Activated naive CD4-positive, alpha-beta T cell treated with anti-CD3 and anti-CD28 coated beads, Interleukin-2, amount 50 U/mL, for 72 hours (primary cell): ENCODE measurements around the gene GRID1. TPM values are rescaled to one million over a fixed set of nuclear protein-coding genes. Genes with fewer than 3 reads are reported as not detected.

ENCODE experiments used
- ATAC-seq, 2 donors: fragments of 150-1000 bp; cut with Tn5 transposase; 2 replicates each; pipeline ENCODE4 v1.10.0; 2021; ENCODE audit warnings: mild to moderate bottlenecking in 2 of 2, moderate library complexity in 2 of 2
- DNase-seq, 2 donors: peaks; one replicate each; pipeline ENCODE4 v3.0.0; 2021 to 2022; ENCODE audit warnings: low spot score in 2 of 2
- H3K27ac Mint-ChIP-seq, 2 donors: one replicate each; pipeline ENCODE4 v1.8.0; 2022; ENCODE audit warnings: mild to moderate bottlenecking in 2 of 2, mixed read lengths in 2 of 2
- H3K36me3 Mint-ChIP-seq, 2 donors: one replicate each; pipeline ENCODE4 v1.8.0; 2022; ENCODE audit warnings: mixed read lengths in 2 of 2
- H3K9me3 Mint-ChIP-seq, 2 donors: one replicate each; pipeline ENCODE4 v1.8.0; 2022; ENCODE audit warnings: mixed read lengths in 2 of 2
- total RNA-seq, 2 donors: library from RNA; stranded (reverse); gene quantifications; one replicate each; pipeline ENCODE4 v1.2.3, GENCODE V29; 2022

GRID1 gene
- total RNA-seq, 2 donors from 2014 or later: not detected

- DNase-seq: no peak
- H3K27ac Mint-ChIP-seq: no peak overlapping the region
- no peaks in the 10 kb centered on the region for H3K36me3 Mint-ChIP-seq
- no peak for ATAC-seq
- no peaks in the 10 kb centered on the region for H3K9me3 Mint-ChIP-seq
Measured at GRCh38 chr10:85601526-85601925, 765.1 kb downstream of the GRID1 start.

GRCh38 chr10:85600744-85601081 is 765.9 kb downstream of the GRID1 start:
- no peaks in the 10 kb centered on the region for H3K36me3 Mint-ChIP-seq
- DNase-seq (no peak), ATAC-seq (no peak)
- H3K9me3 Mint-ChIP-seq: no peaks in the 10 kb centered on the region
- no peak overlapping the region for H3K27ac Mint-ChIP-seq

- Mint-ChIP-seq H3K36me3 (no peaks in the 10 kb centered on the region), H3K27ac (no peak overlapping the region), H3K9me3 (no peaks in the 10 kb centered on the region)
- ATAC-seq: no peak
- DNase-seq: no peak
Measured at GRCh38 chr10:85600026-85600743, 766.4 kb downstream of the GRID1 start.

GRCh38 chr10:85599081-85599480 is 767.5 kb downstream of the GRID1 start:
- DNase-seq (no peak), ATAC-seq (no peak)
- Mint-ChIP-seq H3K27ac (no peak overlapping the region), H3K36me3 (no peaks in the 10 kb centered on the region), H3K9me3 (no peaks in the 10 kb centered on the region)

- no peak overlapping the region for H3K27ac Mint-ChIP-seq
- no peak for DNase-seq
- ATAC-seq: no peak
- no peaks in the 10 kb centered on the region for H3K36me3 Mint-ChIP-seq
- H3K9me3 Mint-ChIP-seq: no peaks in the 10 kb centered on the region
Measured at GRCh38 chr10:85598646-85599045, 767.9 kb downstream of the GRID1 start.

- DNase-seq (no peak), ATAC-seq (no peak)
- no peaks in the 10 kb centered on the region for H3K9me3 Mint-ChIP-seq
- H3K36me3 Mint-ChIP-seq: no peaks in the 10 kb centered on the region
- no peak overlapping the region for H3K27ac Mint-ChIP-seq
Measured at GRCh38 chr10:85597006-85597405, 769.6 kb downstream of the GRID1 start.

GRCh38 chr10:85596389-85596788 is 770.2 kb downstream of the GRID1 start:
- ATAC-seq (no peak), DNase-seq (no peak)
- Mint-ChIP-seq H3K9me3 (no peaks in the 10 kb centered on the region), H3K36me3 (no peaks in the 10 kb centered on the region), H3K27ac (no peak overlapping the region)

- H3K9me3 Mint-ChIP-seq: no peaks in the 10 kb centered on the region
- no peak for DNase-seq
- no peak overlapping the region for H3K27ac Mint-ChIP-seq
- no peaks in the 10 kb centered on the region for H3K36me3 Mint-ChIP-seq
- peak in 1 of 2 donors; percentile 46 for ATAC-seq
Measured at GRCh38 chr10:85594239-85594638, 772.4 kb downstream of the GRID1 start.

GRCh38 chr10:85593226-85593772 is 773.3 kb downstream of the GRID1 start:
- no peak for ATAC-seq
- no peak for DNase-seq
- Mint-ChIP-seq H3K36me3 (no peaks in the 10 kb centered on the region), H3K27ac (no peak overlapping the region), H3K9me3 (no peaks in the 10 kb centered on the region)

- DNase-seq (no peak), ATAC-seq (no peak)
- H3K27ac Mint-ChIP-seq: no peak overlapping the region
- peaks cover 0 to 5% of the 10 kb centered on the region in 2 donors for H3K36me3 Mint-ChIP-seq
- H3K9me3 Mint-ChIP-seq: peaks cover 0 to 4% of the 10 kb centered on the region in 2 donors
Measured at GRCh38 chr10:85581371-85581770, 785.2 kb downstream of the GRID1 start.

GRCh38 chr10:85580585-85580984 is 786.0 kb downstream of the GRID1 start:
- H3K36me3 Mint-ChIP-seq: peaks cover 0 to 5% of the 10 kb centered on the region in 2 donors
- DNase-seq: no peak
- H3K27ac Mint-ChIP-seq: no peak overlapping the region
- no peak for ATAC-seq
- peaks cover 0 to 4% of the 10 kb centered on the region in 2 donors for H3K9me3 Mint-ChIP-seq

- DNase-seq: no peak
- ATAC-seq: no peak
- Mint-ChIP-seq H3K9me3 (peaks cover 0 to 4% of the 10 kb centered on the region in 2 donors), H3K36me3 (peaks cover 0 to 5% of the 10 kb centered on the region in 2 donors), H3K27ac (no peak overlapping the region)
Measured at GRCh38 chr10:85578860-85579259, 787.7 kb downstream of the GRID1 start.

- no peaks in the 10 kb centered on the region for H3K9me3 Mint-ChIP-seq
- DNase-seq: no peak
- H3K36me3 Mint-ChIP-seq: no peaks in the 10 kb centered on the region
- no peak overlapping the region for H3K27ac Mint-ChIP-seq
- no peak for ATAC-seq
Measured at GRCh38 chr10:85575441-85575840, 791.2 kb downstream of the GRID1 start.

- ATAC-seq (no peak), DNase-seq (no peak)
- H3K9me3 Mint-ChIP-seq: no peaks in the 10 kb centered on the region
- H3K27ac Mint-ChIP-seq: no peak overlapping the region
- no peaks in the 10 kb centered on the region for H3K36me3 Mint-ChIP-seq
Measured at GRCh38 chr10:85570871-85571270, 795.7 kb downstream of the GRID1 start.

GRCh38 chr10:85565381-85565780 is 801.2 kb downstream of the GRID1 start:
- no peaks in the 10 kb centered on the region for H3K36me3 Mint-ChIP-seq
- no peak overlapping the region for H3K27ac Mint-ChIP-seq
- DNase-seq: no peak
- ATAC-seq: no peak
- no peaks in the 10 kb centered on the region for H3K9me3 Mint-ChIP-seq

- Mint-ChIP-seq H3K27ac (no peak overlapping the region), H3K9me3 (no peaks in the 10 kb centered on the region), H3K36me3 (no peaks in the 10 kb centered on the region)
- ATAC-seq (no peak), DNase-seq (no peak)
Measured at GRCh38 chr10:85558533-85558932, 808.1 kb downstream of the GRID1 start.

GRCh38 chr10:85557706-85558105 is 808.9 kb downstream of the GRID1 start:
- Mint-ChIP-seq H3K9me3 (no peaks in the 10 kb centered on the region), H3K27ac (no peak overlapping the region), H3K36me3 (no peaks in the 10 kb centered on the region)
- ATAC-seq: peak in 1 of 2 donors; percentile 88
- DNase-seq: no peak

- no peak for DNase-seq
- Mint-ChIP-seq H3K9me3 (no peaks in the 10 kb centered on the region), H3K27ac (no peak overlapping the region), H3K36me3 (no peaks in the 10 kb centered on the region)
- no peak for ATAC-seq
Measured at GRCh38 chr10:85557077-85557476, 809.5 kb downstream of the GRID1 start.
